LNCAP (cell line): ENCODE data around the gene RPS6KA5.

Experiments used
- CTCF ChIP-seq: fragments of 450-650 bp; IDR thresholded peaks from 2 replicates; pipeline ENCODE4 v1.5.1; 2017; ENCODE audit warnings: mild to moderate bottlenecking

RPS6KA5 gene

GRCh38 chr14:90813442-90813841 lies 247.0 kb downstream of the RPS6KA5 start:
- no peak for TF ChIP-seq CTCF

GRCh38 chr14:90812109-90812508 lies 248.3 kb downstream of the RPS6KA5 start:
- TF ChIP-seq CTCF: no peak

GRCh38 chr14:90811641-90812040 lies 248.8 kb downstream of the RPS6KA5 start:
- no peak for TF ChIP-seq CTCF

- TF ChIP-seq CTCF: no peak
Measured at GRCh38 chr14:90810806-90811205, 249.6 kb downstream of the RPS6KA5 start.

GRCh38 chr14:90809530-90810312 lies 250.7 kb downstream of the RPS6KA5 start:
- TF ChIP-seq CTCF: no peak

- TF ChIP-seq CTCF: no peak
Measured at GRCh38 chr14:90808759-90809529, 251.5 kb downstream of the RPS6KA5 start.

GRCh38 chr14:90807060-90807459 lies 253.4 kb downstream of the RPS6KA5 start:
- no peak for TF ChIP-seq CTCF
